Neural cell (in vitro differentiated cells): ENCODE measurements around the gene FAM163A.

Source experiments
- CTCF ChIP-seq: fragments of 450-650 bp; IDR thresholded peaks from 2 replicates; pipeline ENCODE4 v1.5.1; 2014; ENCODE audit warnings: antibody characterized with exemption, mild to moderate bottlenecking, moderate library complexity; ENCODE audit not compliant: poor library complexity, severe bottlenecking
- REST ChIP-seq: IDR thresholded peaks from 2 replicates; pipeline ENCODE4 v1.6.1; 2012; ENCODE audit warnings: borderline replicate concordance

DNA sequence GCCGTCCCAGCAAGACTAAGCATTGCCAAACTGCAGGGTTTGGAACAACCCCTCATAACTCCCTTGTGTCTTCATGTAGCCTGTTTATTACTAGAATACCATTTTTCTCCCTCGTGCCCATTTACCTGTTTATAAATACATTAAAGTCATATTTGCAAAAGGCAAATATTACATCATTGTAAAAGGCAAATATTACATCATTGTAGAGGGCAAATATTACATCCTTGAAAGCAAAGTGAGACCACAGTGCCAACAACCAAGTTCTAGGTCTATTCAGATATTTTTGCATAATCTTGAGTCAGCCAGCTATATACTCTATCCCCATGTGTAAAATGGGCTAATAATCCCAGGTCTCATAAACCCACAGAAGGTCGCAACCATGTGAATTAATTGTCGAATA lies 11.4 kb upstream of the FAM163A start:
- TF ChIP-seq CTCF (no peak), REST (no peak)
